ENCODE results near the gene TMEM72. TPM values are rescaled to one million over a fixed set of nuclear protein-coding genes. Genes with fewer than 3 reads are reported as not detected.
A peak's percentile ranks its signal among the peaks of the same experiment; 100 is the strongest.
"Not testable (repeated sequence)": the region's sequence is repeated elsewhere in the genome, so short reads cannot be mapped to it uniquely, and the experiment has no call there.

TMEM72 gene
- total and polyA plus RNA-seq, 5 donors from 2014 or later: not detected

- H3K27me3 Mint-ChIP-seq: peaks cover 58% of the 10 kb centered on the region
- not testable (repeated sequence) for H3K36me3 Mint-ChIP-seq; H3K4me3 ChIP-seq (ENCODE audit: low read depth, low read length); H3K27ac Mint-ChIP-seq; DNase-seq; H3K9me3 Mint-ChIP-seq; H3K36me3 ChIP-seq (ENCODE audit: control insufficient read depth, insufficient read depth, low read length); ATAC-seq (ENCODE audit: low read depth in 2 of 2); H3K9me3 ChIP-seq (ENCODE audit: control insufficient read depth in 2 of 2, low read length in 2 of 2); H3K27ac ChIP-seq (ENCODE audit: insufficient read depth, low read length, poor library complexity, severe bottlenecking)
- peak overlapping the region in 2 of 4 donors; percentile 44 to 64 for H3K4me3 Mint-ChIP-seq
- Histone ChIP-seq H3K4me1 (ENCODE audit: control insufficient read depth, insufficient read depth, low read length, poor library complexity, severe bottlenecking) (peaks cover 10% of the 10 kb centered on the region), H3K27me3 (ENCODE audit: control insufficient read depth, insufficient read depth, low read length) (peaks cover 15% of the 10 kb centered on the region)
- H3K4me1 Mint-ChIP-seq: peaks cover 0 to 19% (median 5%) of the 10 kb centered on the region in 4 donors
Observed at GRCh38 chr10:44866367-44866766, 44.8 kb upstream of the TMEM72 start.

DNA sequence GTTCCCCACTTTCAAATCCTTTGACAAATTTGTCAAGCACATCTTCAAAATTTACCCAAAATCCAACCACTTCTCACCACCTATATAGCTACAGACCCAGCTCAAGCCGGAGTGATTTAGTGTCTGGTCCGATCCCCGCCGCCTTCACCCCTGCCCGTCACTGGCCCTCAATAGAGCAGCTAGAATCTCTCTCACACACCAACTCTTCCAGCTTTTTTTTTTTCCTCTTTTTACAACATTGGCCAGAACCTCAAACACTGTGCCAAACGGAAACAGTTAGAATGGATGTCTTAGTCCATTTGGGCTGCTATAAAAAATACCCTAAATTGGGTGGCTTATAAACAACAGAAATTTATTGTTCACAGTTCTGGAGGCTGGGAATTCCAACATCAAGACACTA, 41.1 kb upstream of the TMEM72 start:
- H3K36me3 Mint-ChIP-seq: no peaks in the 10 kb centered on the region
- Histone ChIP-seq H3K27ac (ENCODE audit: insufficient read depth, low read length, poor library complexity, severe bottlenecking) (no peak overlapping the region), H3K36me3 (ENCODE audit: control insufficient read depth, insufficient read depth, low read length) (no peaks in the 10 kb centered on the region), H3K4me1 (ENCODE audit: control insufficient read depth, insufficient read depth, low read length, poor library complexity, severe bottlenecking) (peaks cover under 1% of the 10 kb centered on the region), H3K9me3 (ENCODE audit: control insufficient read depth in 2 of 2, low read length in 2 of 2) (no peaks in the 10 kb centered on the region), H3K4me3 (ENCODE audit: low read depth, low read length) (no peak overlapping the region), H3K27me3 (ENCODE audit: control insufficient read depth, insufficient read depth, low read length) (peaks cover 10% of the 10 kb centered on the region)
- H3K4me3 Mint-ChIP-seq: no peak overlapping the region
- H3K9me3 Mint-ChIP-seq: peaks cover 0 to 4% (median 0%) of the 10 kb centered on the region in 7 donors
- ATAC-seq (ENCODE audit: low read depth in 2 of 2) (no peak), DNase-seq (no peak)
- peaks cover 34% of the 10 kb centered on the region for H3K27me3 Mint-ChIP-seq
- no peak overlapping the region for H3K27ac Mint-ChIP-seq
- peaks cover 0 to under 1% (median under 1%) of the 10 kb centered on the region in 4 donors for H3K4me1 Mint-ChIP-seq

- H3K27me3 ChIP-seq (ENCODE audit: control insufficient read depth, insufficient read depth, low read length): peaks cover 3% of the 10 kb centered on the region
- H3K9me3 ChIP-seq (ENCODE audit: control insufficient read depth in 2 of 2, low read length in 2 of 2): no peaks in the 10 kb centered on the region
- no peak for ATAC-seq (ENCODE audit: low read depth in 2 of 2)
- H3K27me3 Mint-ChIP-seq: peaks cover 13% of the 10 kb centered on the region
- H3K36me3 ChIP-seq (ENCODE audit: control insufficient read depth, insufficient read depth, low read length): no peaks in the 10 kb centered on the region
- no peaks in the 10 kb centered on the region for H3K4me1 ChIP-seq (ENCODE audit: control insufficient read depth, insufficient read depth, low read length, poor library complexity, severe bottlenecking)
- H3K4me3 ChIP-seq (ENCODE audit: low read depth, low read length): no peak overlapping the region
- H3K4me3 Mint-ChIP-seq: no peak overlapping the region
- no peak overlapping the region for H3K27ac Mint-ChIP-seq
- H3K9me3 Mint-ChIP-seq: no peaks in the 10 kb centered on the region
- H3K4me1 Mint-ChIP-seq: no peaks in the 10 kb centered on the region
- H3K36me3 Mint-ChIP-seq: no peaks in the 10 kb centered on the region
- no peak overlapping the region for H3K27ac ChIP-seq (ENCODE audit: insufficient read depth, low read length, poor library complexity, severe bottlenecking)
- DNase-seq: no peak
Observed at GRCh38 chr10:44873160-44873559, 38.0 kb upstream of the TMEM72 start.

DNA sequence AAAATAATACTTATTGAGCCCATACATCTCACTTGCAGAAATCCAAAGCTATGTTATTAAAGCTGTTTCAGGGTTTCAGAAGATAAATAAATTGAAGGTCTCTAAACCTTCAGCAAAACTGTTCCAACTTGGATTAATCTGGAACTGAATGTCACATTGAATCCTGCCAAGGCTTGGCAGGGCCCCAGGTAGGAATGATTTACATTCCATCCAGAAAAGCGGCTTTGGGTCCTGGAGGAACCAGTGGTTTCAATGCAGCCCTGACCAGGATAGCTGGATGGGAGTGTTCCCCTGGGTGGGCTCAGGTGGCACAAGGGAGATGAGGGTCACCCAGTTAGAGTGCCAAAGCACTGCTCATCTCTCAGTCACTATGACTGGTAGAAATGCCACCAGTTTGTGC, 37.0 kb upstream of the TMEM72 start:
- no peaks in the 10 kb centered on the region for H3K9me3 ChIP-seq (ENCODE audit: control insufficient read depth in 2 of 2, low read length in 2 of 2)
- Mint-ChIP-seq H3K27ac (no peak overlapping the region), H3K4me3 (no peak overlapping the region), H3K36me3 (no peaks in the 10 kb centered on the region), H3K4me1 (peaks cover 0 to 3% (median 0%) of the 10 kb centered on the region in 4 donors), H3K27me3 (peaks cover 9% of the 10 kb centered on the region), H3K9me3 (no peaks in the 10 kb centered on the region)
- H3K36me3 ChIP-seq (ENCODE audit: control insufficient read depth, insufficient read depth, low read length): no peaks in the 10 kb centered on the region
- no peak overlapping the region for H3K27ac ChIP-seq (ENCODE audit: insufficient read depth, low read length, poor library complexity, severe bottlenecking)
- DNase-seq (no peak), ATAC-seq (ENCODE audit: low read depth in 2 of 2) (no peak)
- peaks cover 8% of the 10 kb centered on the region for H3K4me1 ChIP-seq (ENCODE audit: control insufficient read depth, insufficient read depth, low read length, poor library complexity, severe bottlenecking)
- H3K4me3 ChIP-seq (ENCODE audit: low read depth, low read length): no peak overlapping the region
- H3K27me3 ChIP-seq (ENCODE audit: control insufficient read depth, insufficient read depth, low read length): no peaks in the 10 kb centered on the region

- Histone ChIP-seq H3K4me3 (ENCODE audit: low read depth, low read length) (peak overlapping the region; percentile 64), H3K4me1 (ENCODE audit: control insufficient read depth, insufficient read depth, low read length, poor library complexity, severe bottlenecking) (peaks cover 11% of the 10 kb centered on the region), H3K27me3 (ENCODE audit: control insufficient read depth, insufficient read depth, low read length) (no peaks in the 10 kb centered on the region), H3K27ac (ENCODE audit: insufficient read depth, low read length, poor library complexity, severe bottlenecking) (no peak overlapping the region), H3K9me3 (ENCODE audit: control insufficient read depth in 2 of 2, low read length in 2 of 2) (no peaks in the 10 kb centered on the region), H3K36me3 (ENCODE audit: control insufficient read depth, insufficient read depth, low read length) (no peaks in the 10 kb centered on the region)
- H3K27me3 Mint-ChIP-seq: peaks cover 15% of the 10 kb centered on the region
- peak overlapping the region in 1 of 3 donors; percentile 25 for H3K27ac Mint-ChIP-seq
- peaks cover 0 to 9% (median 0%) of the 10 kb centered on the region in 4 donors for H3K4me1 Mint-ChIP-seq
- DNase-seq (peak; percentile 24 to 74 (median 60)), ATAC-seq (ENCODE audit: low read depth in 2 of 2) (peak; percentile 44 to 69)
- H3K9me3 Mint-ChIP-seq: no peaks in the 10 kb centered on the region
- no peaks in the 10 kb centered on the region for H3K36me3 Mint-ChIP-seq
- H3K4me3 Mint-ChIP-seq: peak overlapping the region; percentile 51 to 86 (median 82)
Observed at GRCh38 chr10:44878706-44879530, 32.2 kb upstream of the TMEM72 start.

DNA sequence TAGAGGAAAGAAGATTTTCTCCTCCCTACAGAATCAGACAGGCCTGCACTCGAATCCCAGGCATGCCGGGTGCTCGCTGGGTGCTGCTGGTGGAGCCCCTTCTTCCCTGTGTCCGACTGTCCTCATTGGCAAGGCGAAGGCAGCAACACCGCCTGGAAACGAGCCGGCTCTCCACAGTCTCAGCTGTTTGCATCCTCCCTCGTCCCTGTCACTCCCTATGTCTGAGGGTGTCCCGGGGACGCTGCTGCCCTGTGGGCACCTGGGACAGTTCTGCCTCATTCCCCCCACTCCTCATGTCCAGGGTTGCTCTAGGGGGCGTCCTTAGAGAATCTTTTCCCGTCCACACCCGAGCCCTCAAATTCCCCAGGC, 31.6 kb upstream of the TMEM72 start:
- no peaks in the 10 kb centered on the region for H3K9me3 ChIP-seq (ENCODE audit: control insufficient read depth in 2 of 2, low read length in 2 of 2)
- H3K27ac Mint-ChIP-seq: no peak overlapping the region
- no peaks in the 10 kb centered on the region for H3K36me3 Mint-ChIP-seq
- peaks cover 15% of the 10 kb centered on the region for H3K27me3 Mint-ChIP-seq
- H3K36me3 ChIP-seq (ENCODE audit: control insufficient read depth, insufficient read depth, low read length): no peaks in the 10 kb centered on the region
- DNase-seq (no peak), ATAC-seq (ENCODE audit: low read depth in 2 of 2) (no peak)
- H3K9me3 Mint-ChIP-seq: no peaks in the 10 kb centered on the region
- H3K27me3 ChIP-seq (ENCODE audit: control insufficient read depth, insufficient read depth, low read length): no peaks in the 10 kb centered on the region
- peaks cover 0 to 9% (median 0%) of the 10 kb centered on the region in 4 donors for H3K4me1 Mint-ChIP-seq
- H3K27ac ChIP-seq (ENCODE audit: insufficient read depth, low read length, poor library complexity, severe bottlenecking): no peak overlapping the region
- peaks cover 11% of the 10 kb centered on the region for H3K4me1 ChIP-seq (ENCODE audit: control insufficient read depth, insufficient read depth, low read length, poor library complexity, severe bottlenecking)
- H3K4me3 Mint-ChIP-seq: peak overlapping the region in 3 of 4 donors; percentile 38 to 86 (median 81)
- H3K4me3 ChIP-seq (ENCODE audit: low read depth, low read length): no peak overlapping the region

DNA sequence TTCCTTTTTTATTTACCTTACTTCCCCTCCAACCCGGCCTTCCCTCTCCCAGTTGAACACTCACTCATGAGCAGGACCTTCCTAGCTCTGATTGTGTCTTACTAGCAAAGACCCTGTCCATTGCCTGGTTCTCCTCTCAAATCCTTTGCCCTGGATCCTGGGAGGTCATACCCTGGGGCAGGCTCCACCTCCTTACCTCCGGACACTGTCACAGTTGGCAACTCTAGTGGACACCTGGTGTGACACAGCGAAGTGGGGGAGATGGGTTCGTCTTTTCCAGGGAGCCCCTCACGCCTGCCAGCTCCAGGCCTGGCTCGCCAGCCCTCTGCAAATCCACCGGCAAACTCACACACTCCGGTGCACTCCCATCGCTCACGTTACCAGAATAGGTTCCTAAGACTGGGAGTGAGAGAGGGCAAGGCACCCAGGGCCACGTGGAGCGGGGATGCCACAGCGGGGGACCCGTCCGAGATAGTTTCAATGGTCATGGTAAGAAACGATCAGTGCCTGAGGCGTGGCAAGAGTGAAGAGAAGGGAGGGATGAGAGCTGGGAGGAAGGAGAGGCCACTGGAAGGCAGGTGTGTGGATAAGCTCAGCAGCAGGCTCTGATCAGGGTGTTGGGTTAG, 30.9 kb upstream of the TMEM72 start:
- Histone ChIP-seq H3K36me3 (ENCODE audit: control insufficient read depth, insufficient read depth, low read length) (no peaks in the 10 kb centered on the region), H3K27me3 (ENCODE audit: control insufficient read depth, insufficient read depth, low read length) (no peaks in the 10 kb centered on the region), H3K4me3 (ENCODE audit: low read depth, low read length) (no peak overlapping the region), H3K27ac (ENCODE audit: insufficient read depth, low read length, poor library complexity, severe bottlenecking) (no peak overlapping the region), H3K9me3 (ENCODE audit: control insufficient read depth in 2 of 2, low read length in 2 of 2) (no peaks in the 10 kb centered on the region), H3K4me1 (ENCODE audit: control insufficient read depth, insufficient read depth, low read length, poor library complexity, severe bottlenecking) (peaks cover 11% of the 10 kb centered on the region)
- Mint-ChIP-seq H3K9me3 (no peaks in the 10 kb centered on the region), H3K27ac (no peak overlapping the region), H3K4me3 (peak overlapping the region in 2 of 4 donors; percentile 15 to 66), H3K36me3 (no peaks in the 10 kb centered on the region), H3K4me1 (peaks cover 0 to 9% (median 0%) of the 10 kb centered on the region in 4 donors), H3K27me3 (peaks cover 15% of the 10 kb centered on the region)
- no peak for DNase-seq
- no peak for ATAC-seq (ENCODE audit: low read depth in 2 of 2)
